Endothelial cell of umbilical vein (primary cell): Measurements from ENCODE around the gene TMEM18.

Experiments used
- EZH2 ChIP-seq: IDR thresholded peaks from 2 replicates; pipeline ENCODE4 v1.6.1; 2012; ENCODE audit warnings: borderline replicate concordance, low read depth, mild to moderate bottlenecking, moderate library complexity, low read length, inconsistent platforms; ENCODE audit not compliant: severe bottlenecking
- TF ChIP-seq, protein P1 (sequence below), 2 donors: IDR thresholded peaks; 1 replicate in 1 of 2; 2 replicates in 1 of 2; pipeline ENCODE4 v1.5.1; 2011; ENCODE audit warnings: low read length in 2 of 2, mild to moderate bottlenecking in 2 of 2, moderate library complexity in 2 of 2, control low read depth in 1 of 2, inconsistent platforms in 1 of 2, low read depth in 1 of 2; ENCODE audit not compliant: insufficient read depth in 1 of 2; ENCODE audit errors: extremely low read depth in 1 of 2

DNA sequence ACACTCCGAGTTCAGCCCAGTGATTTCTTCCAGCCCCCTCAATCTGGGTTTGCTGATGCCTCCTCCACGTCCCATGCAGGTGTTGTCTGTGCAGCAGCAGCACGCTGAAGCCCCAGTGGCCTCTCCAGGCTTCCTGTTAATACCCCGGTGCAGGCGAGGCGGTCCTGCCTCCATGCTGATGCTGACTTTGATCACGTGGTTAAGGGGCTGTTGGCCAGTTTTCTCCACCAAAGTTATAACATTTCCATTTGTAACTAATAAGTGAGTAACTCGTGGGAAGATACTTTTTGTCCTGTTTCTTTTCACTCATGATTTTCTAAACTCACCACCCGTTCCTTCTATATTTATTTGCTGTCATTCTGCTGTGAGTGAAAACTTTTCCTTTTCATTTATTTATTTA is 42.5 kb upstream of the TMEM18 start:
- TF ChIP-seq EZH2, result no peak
- TF ChIP-seq, protein P1, sequence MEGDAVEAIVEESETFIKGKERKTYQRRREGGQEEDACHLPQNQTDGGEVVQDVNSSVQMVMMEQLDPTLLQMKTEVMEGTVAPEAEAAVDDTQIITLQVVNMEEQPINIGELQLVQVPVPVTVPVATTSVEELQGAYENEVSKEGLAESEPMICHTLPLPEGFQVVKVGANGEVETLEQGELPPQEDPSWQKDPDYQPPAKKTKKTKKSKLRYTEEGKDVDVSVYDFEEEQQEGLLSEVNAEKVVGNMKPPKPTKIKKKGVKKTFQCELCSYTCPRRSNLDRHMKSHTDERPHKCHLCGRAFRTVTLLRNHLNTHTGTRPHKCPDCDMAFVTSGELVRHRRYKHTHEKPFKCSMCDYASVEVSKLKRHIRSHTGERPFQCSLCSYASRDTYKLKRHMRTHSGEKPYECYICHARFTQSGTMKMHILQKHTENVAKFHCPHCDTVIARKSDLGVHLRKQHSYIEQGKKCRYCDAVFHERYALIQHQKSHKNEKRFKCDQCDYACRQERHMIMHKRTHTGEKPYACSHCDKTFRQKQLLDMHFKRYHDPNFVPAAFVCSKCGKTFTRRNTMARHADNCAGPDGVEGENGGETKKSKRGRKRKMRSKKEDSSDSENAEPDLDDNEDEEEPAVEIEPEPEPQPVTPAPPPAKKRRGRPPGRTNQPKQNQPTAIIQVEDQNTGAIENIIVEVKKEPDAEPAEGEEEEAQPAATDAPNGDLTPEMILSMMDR (IDR thresholded peaks at IDR 0.05; ENCODE audit: extremely low read depth in 1 of 2, insufficient read depth in 1 of 2, low read depth in 1 of 2, low read length in 2 of 2), result no peak
